ENCODE measurements around the gene IPPK. TPM values are rescaled to one million over a fixed set of nuclear protein-coding genes. Genes with fewer than 3 reads are reported as not detected.

The IPPK gene
- total and polyA plus RNA-seq, 12 donors, result 5.2 to 17.8 (median 8.3) TPM

DNA sequence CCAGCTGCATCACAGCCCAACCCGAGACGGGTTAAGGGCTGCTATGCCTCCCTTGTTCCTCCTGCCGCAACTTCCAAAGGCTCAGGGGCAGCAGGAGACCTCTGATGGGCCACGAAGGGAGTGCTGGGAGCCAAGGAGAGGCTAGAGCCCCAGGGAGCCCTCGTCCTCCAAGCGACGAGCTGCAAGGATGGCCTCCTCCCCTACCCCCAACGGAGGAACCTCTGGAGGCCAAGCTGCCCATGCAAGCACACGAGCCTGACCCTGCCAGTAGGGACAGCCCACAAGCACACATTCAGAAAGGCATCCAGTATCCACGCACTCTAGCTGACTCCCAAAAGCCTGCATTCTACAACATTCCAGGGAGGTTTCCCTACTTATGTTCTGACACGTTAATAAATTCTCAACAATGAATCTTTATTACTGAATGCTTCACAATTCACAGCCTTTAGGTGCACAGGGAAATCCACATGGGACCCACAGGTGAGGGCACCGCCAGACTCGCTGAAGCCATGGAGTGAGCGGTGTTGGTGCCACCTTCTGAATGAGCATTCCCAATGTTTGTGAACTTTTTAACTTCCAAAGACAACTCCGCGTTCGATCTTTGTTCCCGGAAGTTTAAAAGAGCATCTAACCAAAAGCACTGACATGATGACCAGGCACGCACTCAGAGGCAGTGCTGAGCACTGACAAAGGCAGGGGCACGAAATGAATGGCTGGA lies 28.7 kb downstream of the IPPK start:
- Histone ChIP-seq H3K36me3 (peaks cover 0 to 100% (median 70%) of the 10 kb centered on the region in 9 donors), H3K9me3 (peaks cover 0 to 13% (median 0%) of the 10 kb centered on the region in 11 donors), H3K4me1 (no peaks in the 10 kb centered on the region), H3K4me3 (no peak overlapping the region), H3K27me3 (no peaks in the 10 kb centered on the region), H3K27ac (no peak overlapping the region)
- ATAC-seq, result no peak
- WGBS, 2 donors, result 91 to 94% methylated on average over 20 of the region's 20 CpGs
- no peak for DNase-seq
- intact Hi-C loops (cut with DNase I), result no loop called here
- TF ChIP-seq, protein P1, sequence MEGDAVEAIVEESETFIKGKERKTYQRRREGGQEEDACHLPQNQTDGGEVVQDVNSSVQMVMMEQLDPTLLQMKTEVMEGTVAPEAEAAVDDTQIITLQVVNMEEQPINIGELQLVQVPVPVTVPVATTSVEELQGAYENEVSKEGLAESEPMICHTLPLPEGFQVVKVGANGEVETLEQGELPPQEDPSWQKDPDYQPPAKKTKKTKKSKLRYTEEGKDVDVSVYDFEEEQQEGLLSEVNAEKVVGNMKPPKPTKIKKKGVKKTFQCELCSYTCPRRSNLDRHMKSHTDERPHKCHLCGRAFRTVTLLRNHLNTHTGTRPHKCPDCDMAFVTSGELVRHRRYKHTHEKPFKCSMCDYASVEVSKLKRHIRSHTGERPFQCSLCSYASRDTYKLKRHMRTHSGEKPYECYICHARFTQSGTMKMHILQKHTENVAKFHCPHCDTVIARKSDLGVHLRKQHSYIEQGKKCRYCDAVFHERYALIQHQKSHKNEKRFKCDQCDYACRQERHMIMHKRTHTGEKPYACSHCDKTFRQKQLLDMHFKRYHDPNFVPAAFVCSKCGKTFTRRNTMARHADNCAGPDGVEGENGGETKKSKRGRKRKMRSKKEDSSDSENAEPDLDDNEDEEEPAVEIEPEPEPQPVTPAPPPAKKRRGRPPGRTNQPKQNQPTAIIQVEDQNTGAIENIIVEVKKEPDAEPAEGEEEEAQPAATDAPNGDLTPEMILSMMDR (IDR thresholded peaks at IDR 0.05), result no peak

DNA sequence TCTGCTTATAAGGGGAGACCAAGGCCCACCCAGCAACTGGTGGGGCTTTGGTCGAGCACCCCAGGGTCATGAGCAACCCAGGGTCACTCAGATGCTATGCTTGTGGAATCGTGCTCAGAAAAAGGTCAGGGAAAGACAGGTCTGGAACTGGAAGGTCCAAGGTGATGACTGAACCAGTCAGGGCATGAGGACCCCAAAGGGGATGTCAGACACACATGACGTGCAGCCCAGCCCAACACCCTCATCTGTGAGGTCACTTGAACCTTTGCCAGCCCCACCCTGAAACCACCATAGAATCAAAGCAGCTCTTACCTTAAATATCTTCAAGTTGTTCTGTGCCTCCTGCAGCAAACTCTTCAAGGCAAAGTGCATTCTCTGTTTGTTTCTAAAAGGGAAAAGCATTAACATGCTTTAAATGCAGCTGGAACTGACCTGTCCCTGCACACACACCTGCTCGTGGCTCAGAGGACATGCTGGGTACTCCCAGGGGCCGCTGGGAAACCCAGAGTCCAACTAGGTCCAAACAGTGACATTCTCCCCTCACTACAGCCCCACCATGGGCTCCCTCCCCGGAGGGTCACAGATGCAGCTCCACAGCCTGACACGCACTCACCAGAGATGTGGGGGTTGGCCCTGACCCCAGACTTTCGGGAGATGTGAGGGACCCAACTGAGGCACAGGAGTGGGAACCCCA lies 29.4 kb downstream of the IPPK start:
- ATAC-seq (peak in 1 of 8 donors; percentile 16), DNase-seq (no peak)
- Histone ChIP-seq H3K4me3 (no peak overlapping the region), H3K27ac (no peak overlapping the region), H3K27me3 (no peaks in the 10 kb centered on the region), H3K36me3 (peaks cover 0 to 100% (median 67%) of the 10 kb centered on the region in 9 donors), H3K9me3 (peaks cover 0 to 7% (median 0%) of the 10 kb centered on the region in 11 donors), H3K4me1 (no peaks in the 10 kb centered on the region)
- intact Hi-C loops (cut with DNase I), result no loop called here
- TF ChIP-seq, protein P1 (IDR thresholded peaks at IDR 0.05), result no peak
- 94% methylated on average over 8 of the region's 8 CpGs for WGBS, 2 donors

DNA sequence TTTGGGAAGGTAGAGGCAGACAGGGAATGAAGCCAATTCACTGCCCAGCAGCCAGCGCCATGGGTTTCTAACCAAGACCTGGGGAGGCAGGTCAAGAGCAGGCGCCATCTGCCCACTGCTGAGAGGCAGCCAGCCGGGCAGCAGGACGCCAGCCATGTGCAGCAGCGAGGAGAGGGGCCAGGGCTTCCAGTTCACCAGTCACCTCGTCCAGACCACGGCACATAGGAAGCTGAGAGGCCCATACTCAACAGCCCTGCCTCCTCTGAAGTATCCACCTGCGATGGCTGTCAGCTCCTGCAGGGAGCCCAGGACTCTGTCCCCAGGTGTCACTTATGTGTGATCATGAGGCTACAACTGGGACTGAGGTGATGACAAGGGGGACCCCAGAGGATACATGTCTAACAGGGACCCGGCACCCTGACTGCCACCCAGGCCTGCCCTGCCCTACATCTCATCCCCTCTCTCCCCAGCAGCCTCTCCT lies 30.1 kb downstream of the IPPK start:
- intact Hi-C loops (cut with DNase I), result loop anchor here in 9 of 10 donors (5.0 to 10.0 kb wide), 9 partner anchors 135 to 508 kb away; partner anchors contain the start of genes CENPP (in 2 of the 9) and NOL8 (in 2 of the 9)
- TF ChIP-seq, protein P1 (IDR thresholded peaks at IDR 0.05), result no peak

DNA sequence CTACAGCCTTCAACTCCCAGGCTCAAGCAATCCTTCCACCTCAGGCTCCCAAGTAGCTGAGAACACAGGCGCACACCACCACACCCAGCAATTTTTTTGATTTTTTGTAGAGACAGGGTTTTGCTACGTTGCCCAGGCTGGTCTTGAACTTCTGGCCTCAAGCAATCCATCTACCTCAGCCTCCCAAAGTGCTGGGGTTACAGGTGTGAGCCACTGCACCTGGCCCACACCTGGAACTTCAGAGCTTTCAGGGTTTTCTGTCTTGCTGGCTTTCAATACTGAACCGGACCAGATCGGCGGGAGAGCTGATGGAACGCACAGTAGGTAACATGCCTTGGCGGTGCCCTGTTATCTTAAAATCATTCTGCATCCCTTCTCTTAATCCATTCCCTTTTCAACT lies 30.8 kb downstream of the IPPK start:
- ATAC-seq (no peak), DNase-seq (no peak)
- 91 to 98% methylated on average over 7 of the region's 7 CpGs for whole genome bisulfite sequencing, 2 donors
- Histone ChIP-seq H3K4me3 (no peak overlapping the region), H3K36me3 (peaks cover 0 to 100% (median 58%) of the 10 kb centered on the region in 9 donors), H3K4me1 (peaks cover 0 to 9% (median 4%) of the 10 kb centered on the region in 9 donors), H3K27me3 (no peaks in the 10 kb centered on the region), H3K27ac (no peak overlapping the region), H3K9me3 (no peaks in the 10 kb centered on the region)
- intact Hi-C loops (cut with DNase I), result loop anchor here in 9 of 10 donors (5.0 to 10.0 kb wide), 9 partner anchors 134 to 507 kb away; partner anchors contain the start of genes CENPP (in 2 of the 9) and NOL8 (in 2 of the 9)
- TF ChIP-seq, protein P1 (IDR thresholded peaks at IDR 0.05), result no peak

More for the DNA sequence above, 30.1 kb downstream of the IPPK start:
- ATAC-seq (no peak), DNase-seq (no peak)
- Histone ChIP-seq H3K27me3 (no peaks in the 10 kb centered on the region), H3K36me3 (peaks cover 0 to 100% (median 65%) of the 10 kb centered on the region in 9 donors), H3K27ac (no peak overlapping the region), H3K4me3 (no peak overlapping the region), H3K9me3 (no peaks in the 10 kb centered on the region), H3K4me1 (peaks cover 0 to 3% (median 0%) of the 10 kb centered on the region in 9 donors)
- 90 to 93% methylated on average over 9 of the region's 9 CpGs for WGBS, 2 donors

Measured in heart right ventricle (tissue), 16 donors.